ENCODE data around the gene SCARF2.

The SCARF2 gene

DNA sequence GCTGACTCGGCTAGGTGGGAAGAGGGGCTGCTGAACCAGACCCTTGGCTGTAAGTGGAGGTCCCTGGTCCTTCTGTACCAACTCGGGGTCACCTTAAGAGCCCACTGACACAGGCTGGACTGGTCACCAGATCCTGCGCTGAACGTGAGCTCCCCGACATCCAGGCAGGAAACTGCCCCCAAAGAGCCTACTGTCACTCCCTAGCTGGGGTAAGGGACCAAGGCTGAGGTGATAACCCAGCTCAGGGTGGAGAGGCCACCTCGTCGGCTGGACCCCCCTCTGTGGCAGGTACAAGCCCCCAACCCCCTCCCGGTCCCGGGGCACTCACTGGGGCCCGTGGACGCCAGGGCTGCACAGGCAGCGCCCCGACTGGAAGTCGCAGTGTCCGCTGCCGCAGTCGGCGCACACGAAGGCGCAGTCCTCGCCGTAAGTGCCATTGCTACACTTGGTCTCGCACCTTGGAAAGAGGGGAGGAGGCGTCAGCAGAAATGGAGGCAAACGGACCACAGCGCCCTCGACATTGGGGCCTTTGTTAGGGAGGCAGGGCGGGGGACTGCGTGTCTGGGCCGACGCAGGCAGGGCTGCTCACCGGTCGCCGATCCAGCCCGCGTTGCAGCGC, 7.4 kb downstream of the SCARF2 start:
- H3K27ac Mint-ChIP-seq, result no peak overlapping the region
- peaks cover 19% of the 10 kb centered on the region for H3K4me1 Mint-ChIP-seq
- H3K9me3 Mint-ChIP-seq, result no peaks in the 10 kb centered on the region
- no peak for DNase-seq
- H3K27me3 Mint-ChIP-seq, result peaks cover 56% of the 10 kb centered on the region
- peak; percentile 23 for ATAC-seq
- peak overlapping the region; percentile 36 for H3K4me3 Mint-ChIP-seq
- H3K36me3 Mint-ChIP-seq (ENCODE audit: low read depth), result no peaks in the 10 kb centered on the region

DNA sequence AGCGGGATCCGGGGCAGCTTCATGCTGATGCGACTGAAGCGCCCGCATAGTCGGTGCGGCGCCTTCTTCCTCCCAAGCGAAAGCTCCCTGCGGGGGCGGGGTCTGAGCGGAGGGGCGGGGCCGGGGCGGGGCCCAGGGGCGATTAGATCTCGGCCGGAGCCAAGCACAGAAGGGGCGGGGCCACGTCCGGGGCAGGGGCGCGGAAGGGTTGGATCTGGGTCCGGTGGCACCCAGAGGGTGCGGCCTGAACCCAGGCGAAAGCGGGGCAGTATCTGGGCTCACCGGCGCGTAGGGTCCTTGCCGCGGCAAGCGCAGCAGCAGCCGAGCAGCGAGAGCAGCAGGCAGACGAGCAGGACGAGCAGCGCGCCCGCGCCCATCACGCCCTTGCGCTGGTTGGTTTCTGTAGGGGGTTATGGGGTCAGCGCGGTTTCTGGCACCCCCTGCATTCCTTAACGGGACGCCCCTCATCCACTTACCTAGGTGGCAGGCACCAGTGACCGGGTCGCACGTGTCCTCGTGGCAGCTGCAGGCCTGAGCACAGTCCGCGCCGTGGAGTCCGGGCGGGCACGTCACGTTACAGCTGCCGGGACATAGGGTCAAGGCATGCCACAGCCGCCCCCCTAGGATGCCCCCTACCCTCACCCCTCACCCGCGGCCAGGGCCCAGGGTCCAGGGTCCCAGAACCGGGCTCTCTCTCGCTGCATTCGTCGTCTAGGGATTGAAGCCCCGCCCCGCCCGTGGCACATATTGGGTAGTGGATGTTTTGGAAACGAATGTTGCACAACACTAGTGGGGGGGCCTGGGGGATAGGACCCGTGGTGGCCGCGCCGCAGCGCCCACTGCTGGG, 8.1 kb downstream of the SCARF2 start:
- DNase-seq (peak; percentile 77), ATAC-seq (peak; percentile 39)
- no peaks in the 10 kb centered on the region for H3K9me3 Mint-ChIP-seq
- H3K27ac Mint-ChIP-seq, result no peak overlapping the region
- peaks cover 20% of the 10 kb centered on the region for H3K4me1 Mint-ChIP-seq
- H3K27me3 Mint-ChIP-seq, result peaks cover 50% of the 10 kb centered on the region
- peak overlapping the region; percentile 73 for H3K4me3 Mint-ChIP-seq
- H3K36me3 Mint-ChIP-seq (ENCODE audit: low read depth), result no peaks in the 10 kb centered on the region

DNA sequence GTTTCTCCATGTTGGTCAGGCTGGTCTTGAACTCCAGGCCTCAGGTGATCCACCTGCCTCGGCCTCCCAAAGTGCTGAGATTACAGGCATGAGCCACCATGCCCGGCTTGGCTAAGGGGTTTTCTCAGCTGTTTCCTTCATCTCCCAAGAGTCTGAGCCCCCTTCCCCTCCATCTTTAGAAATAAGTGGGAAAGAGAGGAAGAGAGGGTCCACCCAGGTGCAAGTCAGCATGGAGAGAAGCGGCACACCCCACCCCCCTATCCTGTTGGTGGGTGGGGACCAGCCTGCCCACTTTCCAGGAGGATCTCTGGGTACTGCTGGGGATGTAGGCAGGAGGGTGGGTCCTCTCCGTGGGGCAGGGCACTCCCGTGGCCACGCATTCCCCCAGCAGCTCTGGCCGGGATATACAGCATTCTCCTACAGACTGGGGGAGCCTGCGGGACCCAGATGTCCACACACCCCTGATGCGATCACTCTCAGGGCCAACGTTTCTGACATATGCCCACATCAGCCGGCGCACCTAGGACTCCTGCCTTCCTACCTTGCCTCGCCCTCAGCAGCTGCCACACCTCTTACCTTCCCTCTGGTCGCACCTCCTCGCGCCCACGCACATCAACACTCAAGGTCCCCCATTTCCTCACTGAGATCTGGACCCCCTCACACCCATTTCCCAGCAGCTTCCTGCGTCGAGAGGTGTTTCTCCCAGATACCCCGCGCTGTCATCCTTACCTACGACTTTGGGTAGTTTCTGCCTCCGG, 8.9 kb downstream of the SCARF2 start:
- no peak for ATAC-seq
- Mint-ChIP-seq H3K4me3 (peak overlapping the region; percentile 73), H3K27me3 (peaks cover 43% of the 10 kb centered on the region), H3K36me3 (ENCODE audit: low read depth) (no peaks in the 10 kb centered on the region), H3K9me3 (no peaks in the 10 kb centered on the region), H3K4me1 (peaks cover 20% of the 10 kb centered on the region), H3K27ac (no peak overlapping the region)
- no peak for DNase-seq

DNA sequence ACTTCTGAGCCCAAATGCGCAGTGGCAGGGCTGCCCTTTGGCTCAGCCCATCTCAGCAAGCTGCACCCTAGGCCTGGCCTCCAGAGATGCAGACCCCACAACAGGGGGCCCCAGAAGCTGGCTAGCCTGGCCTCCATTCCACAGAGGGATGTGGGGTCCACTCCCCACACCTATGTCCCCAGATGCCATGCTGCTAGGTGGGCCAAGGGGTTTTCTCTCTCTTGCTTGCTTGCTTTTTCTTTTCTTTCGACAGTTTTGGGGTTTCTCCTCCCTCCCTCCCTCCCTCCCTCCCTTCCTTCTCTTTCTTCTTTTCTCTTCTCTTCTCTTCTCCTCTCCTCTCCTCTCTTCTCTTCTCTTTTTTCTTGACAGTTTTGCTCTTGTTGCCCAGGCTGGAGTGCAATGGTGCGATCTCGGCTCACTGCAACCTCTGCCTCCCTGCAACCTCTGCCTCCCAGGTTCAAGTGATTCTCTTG, 9.6 kb downstream of the SCARF2 start:
- Mint-ChIP-seq H3K27me3 (peaks cover 44% of the 10 kb centered on the region), H3K27ac (no peak overlapping the region), H3K4me3 (no peak overlapping the region), H3K4me1 (peaks cover 20% of the 10 kb centered on the region), H3K36me3 (ENCODE audit: low read depth) (no peaks in the 10 kb centered on the region), H3K9me3 (no peaks in the 10 kb centered on the region)
- ATAC-seq (no peak), DNase-seq (no peak)

DNA sequence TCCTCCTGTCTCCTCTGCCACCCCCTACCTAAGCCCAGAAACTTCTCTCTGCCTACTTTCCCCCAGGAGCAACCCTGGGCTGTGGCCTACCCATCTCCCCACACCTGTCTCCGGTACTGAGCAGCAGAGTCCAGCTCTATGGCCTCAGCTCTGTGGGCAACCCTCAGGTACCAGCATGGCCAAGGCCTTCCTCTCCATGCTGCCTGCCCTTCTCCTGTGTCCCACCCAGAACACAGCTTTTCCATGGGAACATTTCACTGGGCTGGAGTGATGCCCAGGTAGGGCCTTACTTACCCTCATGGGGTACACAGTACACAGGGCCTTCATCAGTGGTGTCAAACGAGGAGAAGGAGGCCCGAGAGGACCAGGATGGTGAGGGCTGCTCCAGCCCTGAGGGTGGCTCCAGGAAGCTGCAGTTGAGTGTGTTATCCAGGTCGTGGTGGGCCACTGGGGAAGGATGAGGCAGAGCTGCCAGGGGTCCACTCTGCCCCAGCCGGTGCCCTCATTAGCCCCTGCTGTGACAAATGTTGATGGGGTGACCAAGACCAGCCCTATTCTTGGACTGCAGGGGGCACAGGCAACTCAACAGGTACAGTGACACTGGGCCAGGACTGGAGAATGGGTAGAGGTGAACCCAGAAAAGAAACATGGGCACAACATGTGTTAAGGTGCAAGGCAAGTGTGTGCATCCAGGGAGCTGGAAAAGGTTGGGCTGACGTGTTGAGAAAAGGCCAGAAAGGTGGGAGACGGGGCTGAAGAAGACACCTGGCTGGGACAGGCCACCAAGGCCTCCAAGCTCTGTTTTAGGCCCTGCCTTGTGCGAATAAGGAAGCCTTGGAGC, 10.3 kb downstream of the SCARF2 start:
- H3K27me3 Mint-ChIP-seq, result peaks cover 37% of the 10 kb centered on the region
- no peak overlapping the region for H3K4me3 Mint-ChIP-seq
- ATAC-seq (no peak), DNase-seq (no peak)
- no peaks in the 10 kb centered on the region for H3K36me3 Mint-ChIP-seq (ENCODE audit: low read depth)
- H3K27ac Mint-ChIP-seq, result no peak overlapping the region
- H3K9me3 Mint-ChIP-seq, result no peaks in the 10 kb centered on the region
- H3K4me1 Mint-ChIP-seq, result peaks cover 20% of the 10 kb centered on the region

DNA sequence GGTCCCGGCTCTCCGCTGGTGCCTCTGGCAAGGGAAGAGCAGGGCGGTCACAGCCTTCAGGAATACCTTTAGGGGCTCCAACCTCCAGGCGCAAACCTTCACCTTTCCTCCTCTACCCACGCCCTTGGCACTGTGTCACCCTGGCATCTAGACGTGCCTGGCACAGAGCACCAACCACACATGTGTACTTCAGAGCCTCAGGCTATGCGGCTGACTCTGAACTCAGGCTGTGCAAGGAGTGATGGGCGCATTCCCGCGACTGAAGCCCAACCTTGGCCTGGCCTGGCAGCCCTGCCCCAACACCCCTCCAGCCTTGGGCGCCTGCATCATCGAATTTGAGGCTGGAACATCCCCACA, 11.4 kb downstream of the SCARF2 start:
- Mint-ChIP-seq H3K4me3 (no peak overlapping the region), H3K27ac (no peak overlapping the region), H3K4me1 (peaks cover 19% of the 10 kb centered on the region), H3K27me3 (peaks cover 30% of the 10 kb centered on the region), H3K36me3 (ENCODE audit: low read depth) (no peaks in the 10 kb centered on the region), H3K9me3 (no peaks in the 10 kb centered on the region)
- DNase-seq, result no peak
- ATAC-seq, result no peak

DNA sequence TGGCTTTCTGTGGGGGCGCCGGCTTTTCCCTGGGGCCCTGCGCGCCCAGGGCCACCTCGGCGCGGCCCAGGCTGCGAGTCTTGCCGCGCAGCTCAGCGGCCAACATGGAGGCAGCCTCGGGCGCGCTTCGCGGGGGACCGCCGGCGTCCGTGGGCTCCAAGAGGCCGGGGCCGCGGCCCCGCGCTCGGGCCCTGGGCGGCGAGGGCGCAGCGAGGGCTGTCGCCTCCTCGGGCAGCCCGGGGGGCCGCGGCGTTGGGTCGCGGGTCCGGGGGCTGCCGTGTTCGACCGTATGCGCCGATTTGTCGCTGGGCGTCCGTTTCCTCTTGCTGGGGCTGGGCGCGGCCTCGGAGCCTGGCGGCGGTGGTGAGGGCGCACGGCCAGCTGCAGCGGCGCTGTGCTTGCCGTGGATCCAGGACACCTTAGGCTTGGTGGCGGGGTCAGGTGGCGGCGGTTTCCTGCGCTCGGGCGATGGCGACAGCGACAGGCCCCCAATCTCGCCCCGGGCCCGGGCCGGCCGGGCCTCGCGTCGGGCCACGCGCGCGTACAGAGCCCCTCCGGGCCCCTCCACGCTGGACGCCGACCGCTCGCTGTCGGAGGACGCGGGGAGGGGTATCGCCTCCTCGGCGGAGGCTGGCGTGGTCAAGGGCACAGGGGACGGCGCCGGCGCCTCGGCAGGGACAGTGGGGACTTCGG, 11.9 kb downstream of the SCARF2 start:
- Mint-ChIP-seq H3K4me1 (peaks cover 17% of the 10 kb centered on the region), H3K27me3 (peaks cover 30% of the 10 kb centered on the region), H3K27ac (no peak overlapping the region), H3K4me3 (no peak overlapping the region), H3K36me3 (ENCODE audit: low read depth) (no peaks in the 10 kb centered on the region), H3K9me3 (no peaks in the 10 kb centered on the region)
- no peak for DNase-seq
- ATAC-seq, result no peak

DNA sequence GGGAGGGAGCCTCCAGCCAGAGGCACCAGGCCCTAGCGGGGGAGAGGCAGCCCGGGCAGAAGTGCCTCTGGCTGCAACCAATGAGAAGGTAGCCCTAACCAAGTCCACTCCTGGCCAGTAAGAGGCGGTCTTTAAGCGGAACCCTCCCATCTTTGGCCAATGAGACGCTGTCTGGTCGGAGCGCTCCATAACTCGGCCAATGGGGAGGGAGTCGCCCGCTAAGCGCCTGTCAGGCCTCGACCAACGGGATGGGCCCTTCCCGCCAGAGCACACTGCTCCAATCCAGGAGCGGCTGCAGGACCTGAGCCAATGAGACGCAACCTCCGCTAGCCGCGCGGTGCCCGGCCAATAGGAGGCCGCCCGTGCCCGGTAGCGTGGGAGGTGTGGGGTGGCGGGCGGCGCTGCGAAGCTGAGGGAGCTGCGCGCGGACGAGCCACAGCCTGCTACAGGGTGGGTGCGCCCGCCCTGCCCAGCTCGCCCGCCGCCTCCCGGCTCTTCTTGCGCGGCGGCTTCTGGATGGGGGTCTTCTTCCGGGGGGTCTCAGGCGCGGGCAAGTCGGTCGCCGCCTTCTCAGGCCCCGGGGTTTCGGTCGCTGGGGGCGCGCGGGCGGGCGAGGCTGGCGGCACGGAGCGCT, 12.6 kb downstream of the SCARF2 start:
- Mint-ChIP-seq H3K27me3 (peaks cover 26% of the 10 kb centered on the region), H3K9me3 (no peaks in the 10 kb centered on the region), H3K27ac (no peak overlapping the region), H3K4me3 (no peak overlapping the region), H3K4me1 (peaks cover 13% of the 10 kb centered on the region), H3K36me3 (ENCODE audit: low read depth) (no peaks in the 10 kb centered on the region)
- no peak for DNase-seq
- ATAC-seq, result no peak

- DNase-seq (no peak), ATAC-seq (no peak)
- Mint-ChIP-seq H3K9me3 (no peaks in the 10 kb centered on the region), H3K4me1 (peaks cover 10% of the 10 kb centered on the region), H3K27ac (no peak overlapping the region), H3K27me3 (peaks cover 26% of the 10 kb centered on the region), H3K36me3 (ENCODE audit: low read depth) (no peaks in the 10 kb centered on the region), H3K4me3 (no peak overlapping the region)
These were observed 13.1 kb downstream of the SCARF2 start for GRCh38 chr22:20424568-20424931.

DNA sequence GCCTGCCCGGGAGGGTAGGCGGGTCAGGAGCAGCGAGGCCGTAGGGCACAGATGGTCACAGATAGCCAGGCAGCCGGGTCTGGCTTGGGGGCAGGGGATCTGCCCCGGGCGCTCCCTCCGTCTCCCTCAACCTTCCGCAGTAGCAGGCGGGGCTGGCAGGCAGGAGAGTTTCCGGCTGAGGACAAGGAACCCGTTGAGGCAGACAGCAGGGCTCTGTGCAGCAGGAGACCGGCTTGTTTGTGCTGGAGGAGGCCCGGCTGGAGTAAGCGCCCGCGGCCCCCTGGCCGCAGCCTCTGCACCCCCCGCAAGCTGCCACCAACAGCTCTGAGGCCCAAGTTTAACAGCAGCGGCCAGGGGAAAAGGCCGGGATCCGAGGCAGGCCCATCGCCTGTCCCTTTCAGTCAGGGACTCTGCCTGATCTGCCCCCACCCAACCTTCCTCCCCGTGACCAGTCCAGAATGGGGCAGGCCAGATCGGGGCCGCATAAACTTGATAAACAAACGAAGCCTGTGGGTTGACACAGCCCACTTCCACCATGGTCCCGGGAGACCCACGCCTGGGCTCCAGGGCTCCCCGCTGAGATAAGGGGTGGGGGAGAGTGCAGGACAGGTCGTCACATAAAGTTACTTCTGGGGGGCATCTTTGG, 13.6 kb downstream of the SCARF2 start:
- Mint-ChIP-seq H3K27ac (no peak overlapping the region), H3K4me1 (peaks cover 6% of the 10 kb centered on the region), H3K36me3 (ENCODE audit: low read depth) (no peaks in the 10 kb centered on the region), H3K4me3 (no peak overlapping the region), H3K9me3 (no peaks in the 10 kb centered on the region), H3K27me3 (peaks cover 25% of the 10 kb centered on the region)
- ATAC-seq (no peak), DNase-seq (no peak)

DNA sequence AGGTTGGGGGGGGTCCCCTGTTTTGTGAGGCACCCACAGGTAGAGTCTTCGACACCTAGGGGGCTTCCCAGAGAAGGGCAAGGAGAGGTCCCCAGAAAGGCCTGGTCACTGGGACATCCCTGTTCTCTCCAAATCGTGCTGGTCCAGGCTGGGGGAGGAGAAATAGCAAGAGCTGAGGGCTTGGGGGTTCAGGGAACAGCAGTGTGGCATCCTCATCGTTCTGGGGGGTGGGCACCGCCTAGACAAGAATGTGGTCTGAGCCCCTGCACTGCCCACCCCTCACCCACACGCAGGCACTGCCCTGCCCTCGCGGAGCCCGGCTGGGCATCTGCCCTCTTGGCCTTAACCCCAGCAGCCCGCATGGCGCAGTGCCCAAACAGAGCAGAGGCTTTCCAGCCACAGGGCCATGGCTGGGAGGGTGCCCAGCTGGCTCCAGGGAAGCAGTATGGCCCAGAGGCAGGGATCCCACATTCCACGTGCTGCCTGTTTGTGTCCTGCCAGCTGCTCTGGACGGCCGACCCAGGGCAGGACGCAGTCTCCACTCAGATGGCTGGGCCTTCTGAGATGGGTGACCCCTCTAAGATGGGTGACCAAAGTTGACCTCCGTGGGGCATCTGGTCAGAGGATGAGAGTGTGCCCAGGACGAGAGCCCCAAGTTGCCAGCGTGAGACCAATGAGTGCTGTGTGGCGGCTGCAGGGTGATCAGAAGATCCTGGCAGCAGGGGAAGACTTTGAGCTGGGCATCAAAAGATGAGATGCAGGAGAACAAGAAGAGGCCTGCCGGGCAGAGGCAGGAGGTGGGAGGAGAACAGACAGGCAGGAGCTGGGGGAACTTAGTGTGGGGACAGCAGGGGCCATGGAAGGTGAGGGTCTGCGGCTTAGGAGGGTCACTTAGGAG, 14.4 kb downstream of the SCARF2 start:
- H3K27me3 Mint-ChIP-seq, result peaks cover 22% of the 10 kb centered on the region
- H3K36me3 Mint-ChIP-seq (ENCODE audit: low read depth), result no peaks in the 10 kb centered on the region
- ATAC-seq (no peak), DNase-seq (no peak)
- no peak overlapping the region for H3K27ac Mint-ChIP-seq
- H3K4me1 Mint-ChIP-seq, result peaks cover 3% of the 10 kb centered on the region
- H3K4me3 Mint-ChIP-seq, result no peak overlapping the region
- no peaks in the 10 kb centered on the region for H3K9me3 Mint-ChIP-seq

GRCh38 chr22:20422271-20423007, 15.2 kb downstream of the SCARF2 start:
- DNase-seq, result no peak
- Mint-ChIP-seq H3K4me3 (no peak overlapping the region), H3K36me3 (ENCODE audit: low read depth) (no peaks in the 10 kb centered on the region), H3K27me3 (peaks cover 17% of the 10 kb centered on the region), H3K9me3 (no peaks in the 10 kb centered on the region), H3K27ac (no peak overlapping the region), H3K4me1 (peaks cover 3% of the 10 kb centered on the region)
- peak; percentile 43 for ATAC-seq

All from activated naive CD8-positive, alpha-beta T cell treated with anti-CD3 and anti-CD28 coated beads, Interleukin-2, amount 50 U/mL, for 24 hours (primary cell).